ENCODE measurements around the gene SF3B6. TPM values are rescaled to one million over a fixed set of nuclear protein-coding genes. Genes with fewer than 3 reads are reported as not detected.

SF3B6 gene
- total and polyA plus RNA-seq, 2 of the 4 experiments (the other 2 are of a cell fraction): 143 to 191 TPM

- no peak for TF ChIP-seq POLR2A (IDR thresholded peaks at IDR 0.05; ENCODE audit: low read depth, low read length)
- TF ChIP-seq CHD1 (IDR thresholded peaks at IDR 0.05; ENCODE audit: low read depth, low read length): no peak
- TF ChIP-seq MAFK (IDR thresholded peaks at IDR 0.05; ENCODE audit: low read depth, low read length): no peak
- TF ChIP-seq CEBPB (IDR thresholded peaks at IDR 0.05; ENCODE audit: low read depth, low read length): no peak
- TF ChIP-seq, protein P1, sequence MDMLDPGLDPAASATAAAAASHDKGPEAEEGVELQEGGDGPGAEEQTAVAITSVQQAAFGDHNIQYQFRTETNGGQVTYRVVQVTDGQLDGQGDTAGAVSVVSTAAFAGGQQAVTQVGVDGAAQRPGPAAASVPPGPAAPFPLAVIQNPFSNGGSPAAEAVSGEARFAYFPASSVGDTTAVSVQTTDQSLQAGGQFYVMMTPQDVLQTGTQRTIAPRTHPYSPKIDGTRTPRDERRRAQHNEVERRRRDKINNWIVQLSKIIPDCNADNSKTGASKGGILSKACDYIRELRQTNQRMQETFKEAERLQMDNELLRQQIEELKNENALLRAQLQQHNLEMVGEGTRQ (IDR thresholded peaks at IDR 0.05; ENCODE audit: low read depth, low read length): no peak
- no peak for TF ChIP-seq FOS (IDR thresholded peaks at IDR 0.05; ENCODE audit: low read depth, low read length)
- no peak for TF ChIP-seq RFX5 (IDR thresholded peaks at IDR 0.05; ENCODE audit: low read depth, low read length)
- TF ChIP-seq RCOR1 (IDR thresholded peaks at IDR 0.05; ENCODE audit: insufficient replicate concordance, low read length): no peak
- TF ChIP-seq BHLHE40 (IDR thresholded peaks at IDR 0.05; ENCODE audit: low read depth, low read length): no peak
- no peak for TF ChIP-seq MXI1 (IDR thresholded peaks at IDR 0.05; ENCODE audit: borderline replicate concordance, low read depth, low read length)
- TF ChIP-seq MAZ (IDR thresholded peaks at IDR 0.05; ENCODE audit: borderline replicate concordance, low read depth, low read length): no peak
- TF ChIP-seq, protein P2, sequence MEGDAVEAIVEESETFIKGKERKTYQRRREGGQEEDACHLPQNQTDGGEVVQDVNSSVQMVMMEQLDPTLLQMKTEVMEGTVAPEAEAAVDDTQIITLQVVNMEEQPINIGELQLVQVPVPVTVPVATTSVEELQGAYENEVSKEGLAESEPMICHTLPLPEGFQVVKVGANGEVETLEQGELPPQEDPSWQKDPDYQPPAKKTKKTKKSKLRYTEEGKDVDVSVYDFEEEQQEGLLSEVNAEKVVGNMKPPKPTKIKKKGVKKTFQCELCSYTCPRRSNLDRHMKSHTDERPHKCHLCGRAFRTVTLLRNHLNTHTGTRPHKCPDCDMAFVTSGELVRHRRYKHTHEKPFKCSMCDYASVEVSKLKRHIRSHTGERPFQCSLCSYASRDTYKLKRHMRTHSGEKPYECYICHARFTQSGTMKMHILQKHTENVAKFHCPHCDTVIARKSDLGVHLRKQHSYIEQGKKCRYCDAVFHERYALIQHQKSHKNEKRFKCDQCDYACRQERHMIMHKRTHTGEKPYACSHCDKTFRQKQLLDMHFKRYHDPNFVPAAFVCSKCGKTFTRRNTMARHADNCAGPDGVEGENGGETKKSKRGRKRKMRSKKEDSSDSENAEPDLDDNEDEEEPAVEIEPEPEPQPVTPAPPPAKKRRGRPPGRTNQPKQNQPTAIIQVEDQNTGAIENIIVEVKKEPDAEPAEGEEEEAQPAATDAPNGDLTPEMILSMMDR (conservative IDR thresholded peaks at IDR 0.05; ENCODE audit: low read depth, low read length): no peak
- no peak for TF ChIP-seq RAD21 (IDR thresholded peaks at IDR 0.05; ENCODE audit: low read length)
- TF ChIP-seq SMC3 (IDR thresholded peaks at IDR 0.05; ENCODE audit: low read depth, low read length): no peak
- no peak for TF ChIP-seq NFE2L2 (IDR thresholded peaks at IDR 0.05; ENCODE audit: low read depth, low read length)
- TF ChIP-seq, protein P3, sequence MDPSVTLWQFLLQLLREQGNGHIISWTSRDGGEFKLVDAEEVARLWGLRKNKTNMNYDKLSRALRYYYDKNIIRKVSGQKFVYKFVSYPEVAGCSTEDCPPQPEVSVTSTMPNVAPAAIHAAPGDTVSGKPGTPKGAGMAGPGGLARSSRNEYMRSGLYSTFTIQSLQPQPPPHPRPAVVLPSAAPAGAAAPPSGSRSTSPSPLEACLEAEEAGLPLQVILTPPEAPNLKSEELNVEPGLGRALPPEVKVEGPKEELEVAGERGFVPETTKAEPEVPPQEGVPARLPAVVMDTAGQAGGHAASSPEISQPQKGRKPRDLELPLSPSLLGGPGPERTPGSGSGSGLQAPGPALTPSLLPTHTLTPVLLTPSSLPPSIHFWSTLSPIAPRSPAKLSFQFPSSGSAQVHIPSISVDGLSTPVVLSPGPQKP (IDR thresholded peaks at IDR 0.05; ENCODE audit: borderline replicate concordance, low read depth, low read length): no peak
- no peak overlapping the region for H3K23ac ChIP-seq (ENCODE audit: low read depth, low read length)
- ATAC-seq (ENCODE audit: low read depth) (no peak), DNase-seq (no peak)
- H2AK5ac ChIP-seq (ENCODE audit: low read depth, low read length): no peak overlapping the region
- intact Hi-C loops (cut with micrococcal nuclease): no loop called here
- no peak overlapping the region for H2AFZ ChIP-seq (replicated peaks; ENCODE audit: low read length, poor library complexity)
- no peak overlapping the region for H4K8ac ChIP-seq (ENCODE audit: low read depth in 2 of 2, low read length in 2 of 2)
- no peak overlapping the region for H3K4ac ChIP-seq (ENCODE audit: low read depth, low read length)
- in situ Hi-C loops (cut with MboI; ENCODE audit: low sequenced_read_pairs): no loop called here
- H3K9me1 ChIP-seq (ENCODE audit: insufficient read depth, low read length): no peaks in the 10 kb centered on the region
- no peak overlapping the region for H3K27ac ChIP-seq (ENCODE audit: insufficient read depth, low read length)
- no peaks in the 10 kb centered on the region for H3K79me1 ChIP-seq (ENCODE audit: low read depth in 1 of 2, low read length in 2 of 2)
- BruUV-seq (replicated peaks): no TSS peak
- no peak overlapping the region for H3K18ac ChIP-seq (ENCODE audit: low read depth, low read length)
- H2BK15ac ChIP-seq (ENCODE audit: low read depth, low read length): no peak overlapping the region
- H2BK5ac ChIP-seq (ENCODE audit: low read depth, low read length, poor library complexity, severe bottlenecking): no peak overlapping the region
- no peak overlapping the region for H3K9ac ChIP-seq (ENCODE audit: low read depth, low read length)
- H2BK120ac ChIP-seq (ENCODE audit: low read depth, low read length): no peak overlapping the region
- H3K4me3 ChIP-seq (ENCODE audit: insufficient read depth, low read depth, low read length): no peak overlapping the region
- dilution Hi-C loops (cut with HindIII; ENCODE audit: low sequenced_read_pairs, unreplicated experiment): no loop called here
- no peak overlapping the region for H3K4me2 ChIP-seq (ENCODE audit: low read depth, low read length)
- no CpG with 5 or more reads among the region's 7 CpGs for WGBS, 2 experiments (ENCODE audit: extremely low coverage in 2 of 2, insufficient read length in 1 of 2)
- peaks cover 8% of the 10 kb centered on the region for H3K9me3 ChIP-seq (ENCODE audit: control insufficient read depth, insufficient read depth, low read length)
- ChIA-PET CTCF (interaction anchor here (0.6 to 1.2 kb wide), 2 partner anchors 26 to 63 kb away, joined by 3 to 5 read pairs; partner anchors contain the start of gene TP53I3), POLR2A (ENCODE audit: unreplicated experiment) (interaction anchor here (0.6 kb wide), 1 partner anchor 20 kb away, joined by 4 read pairs; no protein-coding TSS in a partner anchor)
- no peak overlapping the region for H2BK20ac ChIP-seq (ENCODE audit: low read depth, low read length)
- no peak overlapping the region for H3K56ac ChIP-seq (ENCODE audit: extremely low read depth, insufficient read depth, low read length)
- no peaks in the 10 kb centered on the region for H3K27me3 ChIP-seq (ENCODE audit: control insufficient read depth, insufficient read depth, low read length)
- no peaks in the 10 kb centered on the region; the same call in 1 of the 2 replicates for H3K36me3 ChIP-seq (ENCODE audit: control insufficient read depth, insufficient read depth, low read length)
- no peaks in the 10 kb centered on the region for H4K20me1 ChIP-seq (ENCODE audit: insufficient read depth, low read length)
- no peak overlapping the region for H4K91ac ChIP-seq (ENCODE audit: insufficient read depth, low read depth, low read length)
- no peak overlapping the region for H4K5ac ChIP-seq (ENCODE audit: low read depth, low read length)
- no peak overlapping the region for H2AK9ac ChIP-seq (replicated peaks; ENCODE audit: low read depth, low read length, poor library complexity)
- no peak overlapping the region for H3K14ac ChIP-seq (replicated peaks; ENCODE audit: low read depth, low read length)
- H3K4me1 ChIP-seq (ENCODE audit: control insufficient read depth, insufficient read depth, low read length): no peaks in the 10 kb centered on the region
Measured at GRCh38 chr2:24110660-24111303, 34.7 kb upstream of the SF3B6 start.
